Measurements from ENCODE around the gene SLC12A2. TPM values are rescaled to one million over a fixed set of nuclear protein-coding genes. Genes with fewer than 3 reads are reported as not detected.

Gene SLC12A2
- total and polyA plus RNA-seq, 2 donors (not counting 1 experiment from before 2014, with no cell fraction given) = 13.7 to 18.6 TPM

GRCh38 chr5:128081111-128081851 is 2.3 kb upstream of the SLC12A2 start:
- TF ChIP-seq EZH2 (IDR thresholded peaks at IDR 0.05; ENCODE audit: low read length, missing control alignments) = no peak
- peak in 1 of 2 donors; percentile 28 for TF ChIP-seq CTCF (conservative IDR thresholded peaks at IDR 0.05 in 1 of 2, IDR thresholded peaks at IDR 0.05 in 1 of 2; ENCODE audit: low read depth in 1 of 2, low read length in 2 of 2)
- H3K9ac ChIP-seq (ENCODE audit: insufficient read depth, low read length) = no peak overlapping the region
- no peaks in the 10 kb centered on the region for H3K9me3 ChIP-seq (ENCODE audit: control insufficient read depth, insufficient read depth, low read depth, low read length)
- peaks cover 12% of the 10 kb centered on the region for H3K79me2 ChIP-seq (ENCODE audit: control insufficient read depth, insufficient read depth, low read length)
- no peaks in the 10 kb centered on the region for H3K27me3 ChIP-seq (ENCODE audit: control insufficient read depth, insufficient read depth, low read length)
- H3K4me2 ChIP-seq (ENCODE audit: extremely low read depth, insufficient read depth, low read length) = peak overlapping the region; percentile 64
- no peak overlapping the region for H3K27ac ChIP-seq (ENCODE audit: insufficient read depth, low read length)
- no peaks in the 10 kb centered on the region for H4K20me1 ChIP-seq (ENCODE audit: control insufficient read depth, extremely low read depth, insufficient read depth, low read length)
- no peak overlapping the region for H2AFZ ChIP-seq (ENCODE audit: low read length)
- peaks cover 3% of the 10 kb centered on the region for H3K4me1 ChIP-seq (ENCODE audit: control insufficient read depth, extremely low read depth, insufficient read depth, low read length)
- no peaks in the 10 kb centered on the region for H3K36me3 ChIP-seq (ENCODE audit: control insufficient read depth, insufficient read depth, low read length)
- peak; percentile 12 to 33 for DNase-seq (ENCODE audit: low read depth in 2 of 2)
- peak overlapping the region; percentile 35 to 82 (median 76) for H3K4me3 ChIP-seq (replicated peaks in 1 of 4; ENCODE audit: control extremely low read depth in 1 of 4, insufficient read depth in 1 of 4, low read depth in 3 of 4, low read length in 4 of 4)

GRCh38 chr5:128082551-128083032 is 974 bp upstream of the SLC12A2 start:
- Histone ChIP-seq H3K79me2 (ENCODE audit: control insufficient read depth, insufficient read depth, low read length) (peaks cover 13% of the 10 kb centered on the region), H3K27me3 (ENCODE audit: control insufficient read depth, insufficient read depth, low read length) (no peaks in the 10 kb centered on the region), H3K27ac (ENCODE audit: insufficient read depth, low read length) (peak overlapping the region; percentile 88), H3K9me3 (ENCODE audit: control insufficient read depth, insufficient read depth, low read depth, low read length) (no peaks in the 10 kb centered on the region), H3K4me3 (replicated peaks in 1 of 4; ENCODE audit: control extremely low read depth in 1 of 4, insufficient read depth in 1 of 4, low read depth in 3 of 4, low read length in 4 of 4) (peak overlapping the region; percentile 72 to 82 (median 77)), H4K20me1 (ENCODE audit: control insufficient read depth, extremely low read depth, insufficient read depth, low read length) (no peaks in the 10 kb centered on the region), H3K9ac (ENCODE audit: insufficient read depth, low read length) (peak overlapping the region; percentile 82), H3K4me1 (ENCODE audit: control insufficient read depth, extremely low read depth, insufficient read depth, low read length) (peaks cover 3% of the 10 kb centered on the region), H3K36me3 (ENCODE audit: control insufficient read depth, insufficient read depth, low read length) (no peaks in the 10 kb centered on the region), H2AFZ (ENCODE audit: low read length) (peak overlapping the region; percentile 86), H3K4me2 (ENCODE audit: extremely low read depth, insufficient read depth, low read length) (peak overlapping the region; percentile 81)
- no peak for DNase-seq (ENCODE audit: low read depth in 2 of 2)
- TF ChIP-seq EZH2 (IDR thresholded peaks at IDR 0.05; ENCODE audit: low read length, missing control alignments) (no peak), CTCF (conservative IDR thresholded peaks at IDR 0.05 in 1 of 2, IDR thresholded peaks at IDR 0.05 in 1 of 2; ENCODE audit: low read depth in 1 of 2, low read length in 2 of 2) (no peak)

- peak overlapping the region; percentile 54 for H2AFZ ChIP-seq (ENCODE audit: low read length)
- H3K36me3 ChIP-seq (ENCODE audit: control insufficient read depth, insufficient read depth, low read length) = no peaks in the 10 kb centered on the region
- peak overlapping the region in 3 of 4 experiments; percentile 75 to 82 (median 75) for H3K4me3 ChIP-seq (replicated peaks in 1 of 4; ENCODE audit: control extremely low read depth in 1 of 4, insufficient read depth in 1 of 4, low read depth in 3 of 4, low read length in 4 of 4)
- H3K27me3 ChIP-seq (ENCODE audit: control insufficient read depth, insufficient read depth, low read length) = no peaks in the 10 kb centered on the region
- peak in 1 of 2 donors; percentile 58 for DNase-seq (ENCODE audit: low read depth in 2 of 2)
- H3K27ac ChIP-seq (ENCODE audit: insufficient read depth, low read length) = peak overlapping the region; percentile 88
- H3K4me2 ChIP-seq (ENCODE audit: extremely low read depth, insufficient read depth, low read length) = no peak overlapping the region
- peaks cover 13% of the 10 kb centered on the region for H3K79me2 ChIP-seq (ENCODE audit: control insufficient read depth, insufficient read depth, low read length)
- no peaks in the 10 kb centered on the region for H3K9me3 ChIP-seq (ENCODE audit: control insufficient read depth, insufficient read depth, low read depth, low read length)
- H4K20me1 ChIP-seq (ENCODE audit: control insufficient read depth, extremely low read depth, insufficient read depth, low read length) = no peaks in the 10 kb centered on the region
- peaks cover 3% of the 10 kb centered on the region for H3K4me1 ChIP-seq (ENCODE audit: control insufficient read depth, extremely low read depth, insufficient read depth, low read length)
- TF ChIP-seq EZH2 (IDR thresholded peaks at IDR 0.05; ENCODE audit: low read length, missing control alignments) (no peak), CTCF (conservative IDR thresholded peaks at IDR 0.05 in 1 of 2, IDR thresholded peaks at IDR 0.05 in 1 of 2; ENCODE audit: low read depth in 1 of 2, low read length in 2 of 2) (peak in 1 of 2 donors; percentile 38)
- peak overlapping the region; percentile 63 for H3K9ac ChIP-seq (ENCODE audit: insufficient read depth, low read length)
These were observed 253 bp downstream of the SLC12A2 start for GRCh38 chr5:128083811-128084227.
